ENCODE results near the gene FTL. TPM values are rescaled to one million over a fixed set of nuclear protein-coding genes. Genes with fewer than 3 reads are reported as not detected.

The FTL gene
- total and polyA plus RNA-seq, 2 experiments from 2014 or later, result 8,878 to 15,987 TPM

- Histone ChIP-seq H3K4me1 (ENCODE audit: insufficient read depth) (peaks cover 7% of the 10 kb centered on the region), H3K27ac (no peak overlapping the region), H3K27me3 (no peaks in the 10 kb centered on the region), H3K36me3 (replicated peaks; ENCODE audit: insufficient read depth, low read depth) (no peaks in the 10 kb centered on the region), H3K4me2 (no peak overlapping the region), H2AFZ (no peak overlapping the region), H3K9me3 (ENCODE audit: low read depth) (no peaks in the 10 kb centered on the region), H3K9me2 (replicated peaks; ENCODE audit: insufficient read depth) (no peaks in the 10 kb centered on the region), H3K4me3 (no peak overlapping the region), H3K79me2 (no peaks in the 10 kb centered on the region), H4K20me1 (ENCODE audit: insufficient read depth, poor library complexity, severe bottlenecking) (no peaks in the 10 kb centered on the region)
- no peak for DNase-seq (ENCODE audit: low spot score)
- 97% methylated on average over 24 of the region's 25 CpGs for WGBS (ENCODE audit: low lambda C conversion rate, missing lambda C conversion rate)
- TF ChIP-seq, protein P1, sequence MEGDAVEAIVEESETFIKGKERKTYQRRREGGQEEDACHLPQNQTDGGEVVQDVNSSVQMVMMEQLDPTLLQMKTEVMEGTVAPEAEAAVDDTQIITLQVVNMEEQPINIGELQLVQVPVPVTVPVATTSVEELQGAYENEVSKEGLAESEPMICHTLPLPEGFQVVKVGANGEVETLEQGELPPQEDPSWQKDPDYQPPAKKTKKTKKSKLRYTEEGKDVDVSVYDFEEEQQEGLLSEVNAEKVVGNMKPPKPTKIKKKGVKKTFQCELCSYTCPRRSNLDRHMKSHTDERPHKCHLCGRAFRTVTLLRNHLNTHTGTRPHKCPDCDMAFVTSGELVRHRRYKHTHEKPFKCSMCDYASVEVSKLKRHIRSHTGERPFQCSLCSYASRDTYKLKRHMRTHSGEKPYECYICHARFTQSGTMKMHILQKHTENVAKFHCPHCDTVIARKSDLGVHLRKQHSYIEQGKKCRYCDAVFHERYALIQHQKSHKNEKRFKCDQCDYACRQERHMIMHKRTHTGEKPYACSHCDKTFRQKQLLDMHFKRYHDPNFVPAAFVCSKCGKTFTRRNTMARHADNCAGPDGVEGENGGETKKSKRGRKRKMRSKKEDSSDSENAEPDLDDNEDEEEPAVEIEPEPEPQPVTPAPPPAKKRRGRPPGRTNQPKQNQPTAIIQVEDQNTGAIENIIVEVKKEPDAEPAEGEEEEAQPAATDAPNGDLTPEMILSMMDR (IDR thresholded peaks at IDR 0.05; ENCODE audit: poor library complexity), result no peak
- TF ChIP-seq EZH2 (IDR thresholded peaks at IDR 0.05; ENCODE audit: borderline replicate concordance) (no peak), EZH2phosphoT487 (IDR thresholded peaks at IDR 0.05; ENCODE audit: low read depth, severe bottlenecking, unreplicated experiment) (no peak)
Observed at GRCh38 chr19:48935864-48936263, 29.2 kb upstream of the FTL start.

- DNase-seq (ENCODE audit: low spot score), result no peak
- Histone ChIP-seq H4K20me1 (ENCODE audit: insufficient read depth, poor library complexity, severe bottlenecking) (no peaks in the 10 kb centered on the region), H3K27me3 (no peaks in the 10 kb centered on the region), H3K9me3 (ENCODE audit: low read depth) (no peaks in the 10 kb centered on the region), H3K79me2 (no peaks in the 10 kb centered on the region), H3K4me2 (no peak overlapping the region), H3K27ac (no peak overlapping the region), H3K4me1 (ENCODE audit: insufficient read depth) (peaks cover 7% of the 10 kb centered on the region), H3K4me3 (no peak overlapping the region), H2AFZ (no peak overlapping the region), H3K36me3 (replicated peaks; ENCODE audit: insufficient read depth, low read depth) (no peaks in the 10 kb centered on the region), H3K9me2 (replicated peaks; ENCODE audit: insufficient read depth) (no peaks in the 10 kb centered on the region)
- TF ChIP-seq, protein P1 (IDR thresholded peaks at IDR 0.05; ENCODE audit: poor library complexity), result no peak
- TF ChIP-seq EZH2 (IDR thresholded peaks at IDR 0.05; ENCODE audit: borderline replicate concordance) (no peak), EZH2phosphoT487 (IDR thresholded peaks at IDR 0.05; ENCODE audit: low read depth, severe bottlenecking, unreplicated experiment) (no peak)
- WGBS (ENCODE audit: low lambda C conversion rate, missing lambda C conversion rate), result 95% methylated on average over 7 of the region's 7 CpGs
Observed at GRCh38 chr19:48938256-48938655, 26.9 kb upstream of the FTL start.

DNA sequence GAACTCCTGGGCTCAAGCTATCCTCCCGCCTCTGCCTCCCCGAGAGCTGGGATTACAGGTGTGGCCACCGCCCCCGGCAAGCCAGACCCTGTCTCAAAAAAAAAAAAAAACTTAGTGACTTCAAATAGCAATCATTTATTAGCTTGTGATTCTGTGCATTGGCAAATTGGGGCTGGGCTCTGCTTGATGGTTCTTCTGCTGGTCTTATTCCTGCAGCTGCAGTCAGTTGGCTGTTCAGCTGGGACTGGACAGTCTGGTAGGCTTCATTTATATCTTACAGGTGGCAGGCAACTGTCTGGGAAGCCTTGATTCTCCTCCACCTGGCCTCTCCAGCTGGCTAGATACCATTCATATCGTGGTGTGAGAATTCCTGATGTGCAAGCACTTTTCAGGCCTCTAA, 24.2 kb upstream of the FTL start:
- 92% methylated on average over 5 of the region's 5 CpGs for whole genome bisulfite sequencing (ENCODE audit: low lambda C conversion rate, missing lambda C conversion rate)
- no peak for DNase-seq (ENCODE audit: low spot score)
- H3K4me3 ChIP-seq, result no peak overlapping the region
- no peak overlapping the region for H3K27ac ChIP-seq
- no peak overlapping the region for H2AFZ ChIP-seq
- H3K4me2 ChIP-seq, result no peak overlapping the region
- H3K9me2 ChIP-seq (replicated peaks; ENCODE audit: insufficient read depth), result no peaks in the 10 kb centered on the region
- H3K36me3 ChIP-seq (replicated peaks; ENCODE audit: insufficient read depth, low read depth), result no peaks in the 10 kb centered on the region
- no peaks in the 10 kb centered on the region for H3K4me1 ChIP-seq (ENCODE audit: insufficient read depth)
- no peaks in the 10 kb centered on the region for H3K27me3 ChIP-seq
- no peaks in the 10 kb centered on the region for H4K20me1 ChIP-seq (ENCODE audit: insufficient read depth, poor library complexity, severe bottlenecking)
- no peaks in the 10 kb centered on the region for H3K9me3 ChIP-seq (ENCODE audit: low read depth)
- H3K79me2 ChIP-seq, result no peaks in the 10 kb centered on the region
- no peak for TF ChIP-seq EZH2phosphoT487 (IDR thresholded peaks at IDR 0.05; ENCODE audit: low read depth, severe bottlenecking, unreplicated experiment)
- TF ChIP-seq EZH2 (IDR thresholded peaks at IDR 0.05; ENCODE audit: borderline replicate concordance), result no peak
- TF ChIP-seq, protein P1 (IDR thresholded peaks at IDR 0.05; ENCODE audit: poor library complexity), result no peak

- H3K27me3 ChIP-seq, result no peaks in the 10 kb centered on the region
- no peaks in the 10 kb centered on the region for H3K36me3 ChIP-seq (replicated peaks; ENCODE audit: insufficient read depth, low read depth)
- no peaks in the 10 kb centered on the region for H3K9me3 ChIP-seq (ENCODE audit: low read depth)
- TF ChIP-seq, protein P1 (IDR thresholded peaks at IDR 0.05; ENCODE audit: poor library complexity), result no peak
- TF ChIP-seq EZH2 (IDR thresholded peaks at IDR 0.05; ENCODE audit: borderline replicate concordance), result no peak
- no peak for TF ChIP-seq EZH2phosphoT487 (IDR thresholded peaks at IDR 0.05; ENCODE audit: low read depth, severe bottlenecking, unreplicated experiment)
- H3K4me1 ChIP-seq (ENCODE audit: insufficient read depth), result no peaks in the 10 kb centered on the region
- no peaks in the 10 kb centered on the region for H3K9me2 ChIP-seq (replicated peaks; ENCODE audit: insufficient read depth)
- no peak overlapping the region for H2AFZ ChIP-seq
- H4K20me1 ChIP-seq (ENCODE audit: insufficient read depth, poor library complexity, severe bottlenecking), result no peaks in the 10 kb centered on the region
- H3K4me2 ChIP-seq, result no peak overlapping the region
- no peak for DNase-seq (ENCODE audit: low spot score)
- no peak overlapping the region for H3K4me3 ChIP-seq
- H3K27ac ChIP-seq, result no peak overlapping the region
- no peaks in the 10 kb centered on the region for H3K79me2 ChIP-seq
- 95% methylated on average over 6 of the region's 6 CpGs for WGBS (ENCODE audit: low lambda C conversion rate, missing lambda C conversion rate)
Observed at GRCh38 chr19:48943081-48943480, 22.0 kb upstream of the FTL start.
